A549 (cell line): ENCODE measurements around the gene SYNPO2.

Experiments
- CTCF ChIP-seq: fragments of >200 bp; sonication (Bioruptor Twin); formaldehyde crosslinking; IDR thresholded peaks from 3 replicates; pipeline ENCODE4 v1.5.1; 2016
- EP300 ChIP-seq, 2 experiments: fragments of >200 bp; sonication (Bioruptor Twin); formaldehyde crosslinking; IDR thresholded peaks; 2 replicates in 1 of 2; 3 replicates in 1 of 2; pipeline ENCODE4 v1.6.1; 2016 to 2017
- ESRRA ChIP-seq: fragments of 150-350 bp; IDR thresholded peaks from 2 replicates; pipeline ENCODE4 v1.6.1; 2014; ENCODE audit warnings: mild to moderate bottlenecking, low read length, borderline replicate concordance
- KDM5A ChIP-seq: fragments of 200-600 bp; sonication (generic); IDR thresholded peaks from 2 replicates; pipeline ENCODE4 v1.6.1; 2016; ENCODE audit warnings: antibody characterized with exemption, mild to moderate bottlenecking
- MAFK ChIP-seq: fragments of 450-650 bp; IDR thresholded peaks from 2 replicates; pipeline ENCODE4 v1.6.1; 2014; ENCODE audit not compliant: partially characterized antibody
- POLR2A ChIP-seq: IDR thresholded peaks from 2 replicates; pipeline ENCODE4 v1.6.1; 2012; ENCODE audit warnings: mild to moderate bottlenecking, low read length
- REST ChIP-seq: fragments of 200-600 bp; sonication (generic); IDR thresholded peaks from 2 replicates; pipeline ENCODE4 v1.6.1; 2016; ENCODE audit warnings: antibody characterized with exemption, mild to moderate bottlenecking, moderate library complexity
- USF2 ChIP-seq: fragments of 450-650 bp; IDR thresholded peaks from 2 replicates; pipeline ENCODE4 v1.6.1; 2014; ENCODE audit warnings: antibody characterized with exemption

GRCh38 chr4:119068529-119068962 lies 179.9 kb downstream of the SYNPO2 start:
- TF ChIP-seq EP300 (IDR thresholded peaks at IDR 0.05) (no peak), MAFK (no peak), REST (no peak), POLR2A (no peak), CTCF (no peak), KDM5A (no peak), ESRRA (no peak), USF2 (no peak)
